ENCODE results near the gene PHF23. TPM values are rescaled to one million over a fixed set of nuclear protein-coding genes. Genes with fewer than 3 reads are reported as not detected.

The PHF23 gene
- total and polyA plus RNA-seq, 9 of the 15 experiments (the other 6 are each of a cell fraction or from before 2014, with no cell fraction given): 7.4 to 87.5 (median 33.7) TPM

GRCh38 chr17:7234083-7234951 is 4.9 kb downstream of the PHF23 start, which contains the start of gene DVL2 (continued):
- no peak for TF ChIP-seq ELK1 (CRISPR knock-in tag; IDR thresholded peaks at IDR 0.05)
- TF ChIP-seq C11orf30 (IDR thresholded peaks at IDR 0.05; ENCODE audit: low read depth): peak; percentile 90
- no peak for TF ChIP-seq PCBP2 (IDR thresholded peaks at IDR 0.05; ENCODE audit: low read depth, low read length, poor library complexity, severe bottlenecking)
- peak; percentile 87 for TF ChIP-seq NR2F6 (CRISPR knock-in tag; IDR thresholded peaks at IDR 0.05)
- TF ChIP-seq SRF (CRISPR knock-in tag; IDR thresholded peaks at IDR 0.05): 0 out of 4 replicates have a peak, but pooled peaks of 1 of the 2 experiments have one; percentile 17
- TF ChIP-seq ZNF780A (CRISPR knock-in tag; IDR thresholded peaks at IDR 0.05): no peak
- TF ChIP-seq ZBTB5 (IDR thresholded peaks at IDR 0.05): no peak
- no peak for TF ChIP-seq FOXJ2 (tag; IDR thresholded peaks at IDR 0.05)
- TF ChIP-seq TRIM25 (IDR thresholded peaks at IDR 0.05; ENCODE audit: borderline replicate concordance): no peak
- TF ChIP-seq TCFL5 (CRISPR knock-in tag; conservative IDR thresholded peaks at IDR 0.05): no peak
- peak; percentile 38; the same call in 1 of the 2 replicates for TF ChIP-seq PHTF2 (CRISPR knock-in tag; IDR thresholded peaks at IDR 0.05)
- TF ChIP-seq BCL6 (CRISPR knock-in tag; IDR thresholded peaks at IDR 0.05): no peak
- no peak for TF ChIP-seq IRF9 (tag; IDR thresholded peaks at IDR 0.05)
- TF ChIP-seq GMEB1 (CRISPR knock-in tag; IDR thresholded peaks at IDR 0.05): peak; percentile 44; the same call in 1 of the 2 replicates
- no peak for TF ChIP-seq STAG1 (CRISPR knock-in tag; IDR thresholded peaks at IDR 0.05; ENCODE audit: borderline replicate concordance)
- no peak for TF ChIP-seq HDAC3 (IDR thresholded peaks at IDR 0.05; ENCODE audit: borderline replicate concordance, partially characterized antibody)

Measured in K562 (cell line).